Smooth muscle cell (in vitro differentiated cells): ENCODE data around the gene CAMTA1. TPM values are rescaled to one million over a fixed set of nuclear protein-coding genes. Genes with fewer than 3 reads are reported as not detected.

Experiments
- DNase-seq: peaks from one replicate; lab custom pipeline; 2025; ENCODE audit not compliant: unreplicated experiment; lab: John Stamatoyannopoulos, UW
- H2AFZ ChIP-seq: fragments of 200-600 bp; sonication (generic); 2 replicates; pipeline ENCODE4 v1.6.0; 2016; ENCODE audit warnings: antibody characterized with exemption, low read depth, mild to moderate bottlenecking
- H3F3A ChIP-seq: fragments of 200-600 bp; sonication (generic); 2 replicates; pipeline ENCODE4 v1.6.0; 2017; ENCODE audit warnings: antibody characterized with exemption, low read depth
- H3K27ac ChIP-seq: fragments of 200-600 bp; sonication (generic); 2 replicates; pipeline ENCODE4 v1.5.1; 2016; ENCODE audit warnings: low read depth, mild to moderate bottlenecking
- H3K27me3 ChIP-seq: fragments of 200-600 bp; sonication (generic); 2 replicates; pipeline ENCODE4 v1.6.1; 2016; ENCODE audit warnings: low read depth, mild to moderate bottlenecking
- H3K36me3 ChIP-seq: fragments of 200-600 bp; sonication (generic); 2 replicates; pipeline ENCODE4 v1.5.1; 2016; ENCODE audit warnings: low read depth
- H3K4me1 ChIP-seq: fragments of 200-600 bp; sonication (generic); 2 replicates; pipeline ENCODE4 v1.5.1; 2016; ENCODE audit warnings: low read depth
- H3K4me2 ChIP-seq: fragments of 200-600 bp; sonication (generic); 2 replicates; pipeline ENCODE4 v1.6.0; 2016; ENCODE audit warnings: mild to moderate bottlenecking
- H3K4me3 ChIP-seq: fragments of 200-600 bp; sonication (generic); 2 replicates; pipeline ENCODE4 v1.5.1; 2016; ENCODE audit warnings: mild to moderate bottlenecking
- H3K79me2 ChIP-seq: fragments of 200-600 bp; sonication (generic); 2 replicates; pipeline ENCODE4 v1.6.0; 2016; ENCODE audit warnings: low read depth, mild to moderate bottlenecking
- H3K9ac ChIP-seq: fragments of 200-600 bp; sonication (generic); 2 replicates; pipeline ENCODE4 v1.6.0; 2016; ENCODE audit warnings: low read depth
- H3K9me3 ChIP-seq: fragments of 200-600 bp; sonication (generic); replicated peaks from 2 replicates; pipeline ENCODE4 v1.5.1; 2016; ENCODE audit warnings: low read depth
- H4K20me1 ChIP-seq: fragments of 200-600 bp; sonication (generic); 2 replicates; pipeline ENCODE4 v1.6.0; 2016; ENCODE audit warnings: low read depth
- WGBS: methylation state at CpG from one replicate; pipeline ENCODE4 v1.1.7; 2016; ENCODE audit warnings: low lambda C conversion rate; 5-methylcytosine and 5-hydroxymethylcytosine counted together
- polyA plus RNA-seq: library from polyadenylated mRNA; unstranded; fragments of >200 nt; fragmentation: Nextera tagmentation; extraction: Ambion mirVana; gene quantifications from 2 replicates; pipeline ENCODE4 v1.2.1, GENCODE V29; 2016
- total RNA-seq: library from RNA; depleted of rRNA; stranded (reverse); fragments of >200 nt; gene quantifications from 2 replicates; pipeline ENCODE4 v1.2.3, GENCODE V29; 2014
- TF ChIP-seq, protein P1 (sequence below): fragments of 200-600 bp; sonication (generic); IDR thresholded peaks from 2 replicates; pipeline ENCODE4 v1.5.1; 2017; ENCODE audit warnings: borderline replicate concordance, mild to moderate bottlenecking, antibody characterized with exemption; ENCODE audit not compliant: insufficient read depth, poor library complexity, severe bottlenecking

CAMTA1 gene
- total and polyA plus RNA-seq, 2 experiments from 2014 or later, result 139 to 145 TPM

DNA sequence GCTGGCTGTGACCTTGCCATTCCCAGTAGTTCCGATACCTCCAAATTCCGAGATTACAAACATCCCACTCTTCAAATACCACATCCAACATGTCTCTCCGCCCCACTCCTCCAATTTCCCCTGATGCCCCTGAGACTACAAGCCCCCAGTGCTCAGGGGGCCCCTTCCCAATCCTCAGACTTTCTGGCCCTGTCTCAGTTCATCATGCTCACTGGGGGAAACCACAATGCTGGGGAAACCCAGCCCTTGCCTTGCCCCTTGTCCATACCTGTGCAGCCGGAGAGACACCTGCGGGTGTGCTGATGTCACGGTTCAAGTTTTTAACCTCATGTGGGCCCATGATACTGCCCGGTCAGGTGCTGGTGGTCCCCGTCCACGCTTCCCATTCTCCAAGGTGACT is 226.6 kb downstream of the CAMTA1 start:
- H3K4me3 ChIP-seq, result no peak overlapping the region
- no peaks in the 10 kb centered on the region for H3K79me2 ChIP-seq
- no peaks in the 10 kb centered on the region for H3K36me3 ChIP-seq
- H3K4me2 ChIP-seq, result no peak overlapping the region
- no peaks in the 10 kb centered on the region for H3K27me3 ChIP-seq
- H3K9me3 ChIP-seq, result no peaks in the 10 kb centered on the region
- no peak for DNase-seq
- no peak overlapping the region for H3K27ac ChIP-seq
- 91% methylated on average over 9 of the region's 9 CpGs for WGBS
- no peak overlapping the region for H3K9ac ChIP-seq
- H3K4me1 ChIP-seq, result no peaks in the 10 kb centered on the region
- no peak overlapping the region for H2AFZ ChIP-seq
- H4K20me1 ChIP-seq, result no peaks in the 10 kb centered on the region
- no peaks in the 10 kb centered on the region for H3F3A ChIP-seq
- TF ChIP-seq, protein P1, sequence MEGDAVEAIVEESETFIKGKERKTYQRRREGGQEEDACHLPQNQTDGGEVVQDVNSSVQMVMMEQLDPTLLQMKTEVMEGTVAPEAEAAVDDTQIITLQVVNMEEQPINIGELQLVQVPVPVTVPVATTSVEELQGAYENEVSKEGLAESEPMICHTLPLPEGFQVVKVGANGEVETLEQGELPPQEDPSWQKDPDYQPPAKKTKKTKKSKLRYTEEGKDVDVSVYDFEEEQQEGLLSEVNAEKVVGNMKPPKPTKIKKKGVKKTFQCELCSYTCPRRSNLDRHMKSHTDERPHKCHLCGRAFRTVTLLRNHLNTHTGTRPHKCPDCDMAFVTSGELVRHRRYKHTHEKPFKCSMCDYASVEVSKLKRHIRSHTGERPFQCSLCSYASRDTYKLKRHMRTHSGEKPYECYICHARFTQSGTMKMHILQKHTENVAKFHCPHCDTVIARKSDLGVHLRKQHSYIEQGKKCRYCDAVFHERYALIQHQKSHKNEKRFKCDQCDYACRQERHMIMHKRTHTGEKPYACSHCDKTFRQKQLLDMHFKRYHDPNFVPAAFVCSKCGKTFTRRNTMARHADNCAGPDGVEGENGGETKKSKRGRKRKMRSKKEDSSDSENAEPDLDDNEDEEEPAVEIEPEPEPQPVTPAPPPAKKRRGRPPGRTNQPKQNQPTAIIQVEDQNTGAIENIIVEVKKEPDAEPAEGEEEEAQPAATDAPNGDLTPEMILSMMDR, result no peak

DNA sequence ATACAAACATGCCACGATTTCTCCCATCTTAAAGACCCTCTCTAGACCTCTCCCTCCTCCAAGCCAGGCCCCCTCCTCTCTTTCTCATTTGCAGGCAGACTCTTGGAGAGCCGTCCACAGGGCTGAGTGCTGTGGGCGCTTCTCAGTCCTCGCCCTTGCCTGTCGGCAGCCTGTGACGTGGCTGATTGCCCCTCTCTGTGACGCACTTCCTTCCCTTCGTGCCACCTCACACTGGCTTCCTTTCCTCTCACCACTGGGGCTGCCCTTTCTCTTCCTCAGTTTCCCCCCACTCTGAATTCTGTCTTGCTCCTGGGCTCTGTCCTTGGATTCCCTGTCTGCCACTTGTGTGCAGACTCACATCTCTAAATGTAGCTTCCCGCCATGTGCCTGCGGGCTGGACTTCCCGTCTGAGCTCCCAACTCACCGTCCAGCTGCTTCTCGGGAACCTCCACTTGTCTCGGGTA is 227.2 kb downstream of the CAMTA1 start:
- no peaks in the 10 kb centered on the region for H3K27me3 ChIP-seq
- no peak overlapping the region for H2AFZ ChIP-seq
- no peak overlapping the region for H3K9ac ChIP-seq
- TF ChIP-seq, protein P1, result no peak
- DNase-seq, result no peak
- no peaks in the 10 kb centered on the region for H3K79me2 ChIP-seq
- H3K4me2 ChIP-seq, result no peak overlapping the region
- H3K9me3 ChIP-seq, result no peaks in the 10 kb centered on the region
- H3K4me1 ChIP-seq, result no peaks in the 10 kb centered on the region
- H3K4me3 ChIP-seq, result no peak overlapping the region
- WGBS, result 85% methylated on average over 14 of the region's 14 CpGs
- H3K27ac ChIP-seq, result no peak overlapping the region
- no peaks in the 10 kb centered on the region for H3F3A ChIP-seq
- H4K20me1 ChIP-seq, result no peaks in the 10 kb centered on the region
- H3K36me3 ChIP-seq, result no peaks in the 10 kb centered on the region

DNA sequence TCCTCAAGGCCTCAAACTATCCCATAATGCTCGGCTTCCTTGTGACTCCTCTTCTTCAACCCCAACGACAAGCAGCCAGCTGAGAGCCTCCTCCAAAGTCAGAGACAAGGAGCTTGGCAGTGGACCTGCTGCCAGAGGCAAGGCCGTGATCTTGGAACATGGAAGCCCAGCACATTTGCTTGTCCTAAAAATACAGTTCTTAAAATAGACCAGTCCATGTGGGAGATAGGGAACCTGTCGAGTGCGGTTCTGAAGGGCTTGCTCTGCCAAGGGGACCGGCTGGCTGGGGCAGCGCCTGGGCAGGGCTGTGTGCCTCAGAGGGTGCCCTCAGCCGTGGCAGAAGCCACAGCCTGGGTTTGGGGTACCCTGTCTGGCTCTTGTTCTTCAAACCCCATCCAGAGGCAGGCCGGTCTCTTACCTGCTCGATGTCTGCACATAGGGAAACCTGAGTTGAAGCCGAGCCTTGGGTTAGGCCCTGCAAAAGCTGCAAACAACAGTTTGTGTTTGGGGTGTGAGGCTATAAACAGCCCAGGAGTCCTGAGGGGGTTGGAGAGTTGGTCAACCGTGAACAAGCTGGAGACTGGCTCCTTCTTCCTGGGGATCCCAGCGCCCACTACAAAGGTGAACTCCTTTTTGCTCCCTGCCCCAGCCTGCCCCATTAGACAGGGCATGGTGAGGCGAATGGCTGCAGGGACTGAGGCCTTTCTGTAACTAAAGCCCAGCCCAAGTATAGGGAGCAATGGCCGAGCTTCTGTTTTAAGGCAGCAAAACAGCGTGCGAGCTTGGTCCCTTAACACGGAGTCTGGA is 228.8 kb downstream of the CAMTA1 start:
- Histone ChIP-seq H3K4me3 (no peak overlapping the region), H3F3A (no peaks in the 10 kb centered on the region), H3K9me3 (no peaks in the 10 kb centered on the region), H3K79me2 (no peaks in the 10 kb centered on the region), H3K4me2 (no peak overlapping the region), H2AFZ (no peak overlapping the region), H4K20me1 (no peaks in the 10 kb centered on the region), H3K27me3 (no peaks in the 10 kb centered on the region), H3K9ac (no peak overlapping the region), H3K4me1 (no peaks in the 10 kb centered on the region), H3K36me3 (no peaks in the 10 kb centered on the region), H3K27ac (no peak overlapping the region)
- no peak for DNase-seq
- 92% methylated on average over 18 of the region's 18 CpGs for WGBS
- TF ChIP-seq, protein P1, result no peak

DNA sequence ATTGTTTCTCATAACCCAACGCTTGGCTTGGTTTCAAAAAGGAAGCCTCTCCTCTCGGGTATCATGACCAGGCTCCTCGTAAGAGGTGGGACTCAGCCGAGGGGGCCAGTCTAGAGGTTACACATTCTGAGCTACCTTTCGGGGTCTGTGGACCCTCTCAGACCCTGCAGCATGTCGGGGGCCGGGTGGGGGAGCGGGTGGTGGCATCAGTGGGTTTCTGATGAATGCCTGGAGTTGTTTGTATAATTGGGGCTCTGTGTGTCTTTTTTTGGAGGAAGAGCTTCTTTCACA is 229.3 kb downstream of the CAMTA1 start:
- no peaks in the 10 kb centered on the region for H4K20me1 ChIP-seq
- H2AFZ ChIP-seq, result no peak overlapping the region
- no peaks in the 10 kb centered on the region for H3K4me1 ChIP-seq
- WGBS, result 92% methylated on average over 8 of the region's 8 CpGs
- H3F3A ChIP-seq, result no peaks in the 10 kb centered on the region
- H3K79me2 ChIP-seq, result no peaks in the 10 kb centered on the region
- H3K27ac ChIP-seq, result no peak overlapping the region
- H3K9me3 ChIP-seq, result no peaks in the 10 kb centered on the region
- no peak overlapping the region for H3K4me3 ChIP-seq
- no peak overlapping the region for H3K4me2 ChIP-seq
- no peak for DNase-seq
- no peaks in the 10 kb centered on the region for H3K36me3 ChIP-seq
- no peaks in the 10 kb centered on the region for H3K27me3 ChIP-seq
- TF ChIP-seq, protein P1, result no peak
- H3K9ac ChIP-seq, result no peak overlapping the region
